HUES6 (cell line): ENCODE results near the gene WDFY4.
"Not testable (repeated sequence)": the region's sequence is repeated elsewhere in the genome, so short reads cannot be mapped to it uniquely, and the experiment has no call there.

ENCODE experiments used
- H3K27ac ChIP-seq: 2 replicates; pipeline ENCODE4 v1.7.0; 2013; ENCODE audit warnings: low read depth, mild to moderate bottlenecking, low read length, inconsistent platforms
- H3K27me3 ChIP-seq: 2 replicates; pipeline ENCODE4 v1.6.1; 2013; ENCODE audit warnings: low read length; ENCODE audit not compliant: control insufficient read depth, insufficient read depth
- H3K36me3 ChIP-seq: 2 replicates; pipeline ENCODE4 v1.6.1; 2013; ENCODE audit warnings: low read length; ENCODE audit not compliant: control insufficient read depth, insufficient read depth
- H3K4me1 ChIP-seq: 2 replicates; pipeline ENCODE4 v1.6.1; 2013; ENCODE audit warnings: low read length; ENCODE audit not compliant: control insufficient read depth, insufficient read depth
- H3K4me3 ChIP-seq: 2 replicates; pipeline ENCODE4 v1.5.1; 2013; ENCODE audit warnings: low read depth, low read length
- H3K9ac ChIP-seq: one replicate; pipeline ENCODE4 v1.6.1; 2013; ENCODE audit warnings: mild to moderate bottlenecking, low read length
- H3K9me3 ChIP-seq: 2 replicates; pipeline ENCODE4 v1.6.1; 2013; ENCODE audit warnings: low read depth, low read length; ENCODE audit not compliant: control insufficient read depth, insufficient read depth

Gene WDFY4

GRCh38 chr10:48684792-48685623 lies at the start of gene WDFY4:
Gene WDFY4 (plus strand): TSS chr10:48684873. CDS start chr10:48709733, 24,860 bp downstream.
- Histone ChIP-seq H3K27ac (no peak within 1 kb of the TSS), H3K4me3 (no peak within 1 kb of the TSS)

GRCh38 chr10:48634984-48635557 lies 49.6 kb upstream of the WDFY4 start:
- no peak overlapping the region for H3K9ac ChIP-seq
- H3K9me3 ChIP-seq: no peaks in the 10 kb centered on the region
- no peaks in the 10 kb centered on the region for H3K36me3 ChIP-seq
- H3K4me1 ChIP-seq: no peaks in the 10 kb centered on the region
- H3K27me3 ChIP-seq: no peaks in the 10 kb centered on the region; the same call in 1 of the 2 replicates
- H3K4me3 ChIP-seq: no peak overlapping the region
- no peak overlapping the region for H3K27ac ChIP-seq

More at GRCh38 chr10:48684792-48685623, at the start of gene WDFY4:
- Histone ChIP-seq H3K4me1 (no peaks in the 10 kb centered on the region), H3K27me3 (no peaks in the 10 kb centered on the region), H3K36me3 (no peaks in the 10 kb centered on the region), H3K9ac (no peak within 1 kb of the TSS), H3K9me3 (peaks cover 1% of the 10 kb centered on the region; the same call in 1 of the 2 replicates)

GRCh38 chr10:48636231-48636630 lies 48.4 kb upstream of the WDFY4 start:
- no peaks in the 10 kb centered on the region; the same call in 1 of the 2 replicates for H3K27me3 ChIP-seq
- no peaks in the 10 kb centered on the region for H3K4me1 ChIP-seq
- no peak overlapping the region for H3K27ac ChIP-seq
- H3K4me3 ChIP-seq: no peak overlapping the region
- peaks cover 3% of the 10 kb centered on the region; the same call in 1 of the 2 replicates for H3K9me3 ChIP-seq
- H3K9ac ChIP-seq: no peak overlapping the region
- H3K36me3 ChIP-seq: no peaks in the 10 kb centered on the region

GRCh38 chr10:48636901-48637300 lies 47.8 kb upstream of the WDFY4 start:
- Histone ChIP-seq H3K36me3 (no peaks in the 10 kb centered on the region), H3K9ac (no peak overlapping the region), H3K4me1 (no peaks in the 10 kb centered on the region), H3K27me3 (no peaks in the 10 kb centered on the region; the same call in 1 of the 2 replicates), H3K4me3 (no peak overlapping the region), H3K27ac (no peak overlapping the region), H3K9me3 (peaks cover 3% of the 10 kb centered on the region; the same call in 1 of the 2 replicates)

GRCh38 chr10:48638158-48638557 lies 46.5 kb upstream of the WDFY4 start:
- H3K27ac ChIP-seq: no peak overlapping the region
- H3K36me3 ChIP-seq: no peaks in the 10 kb centered on the region
- H3K4me3 ChIP-seq: no peak overlapping the region
- no peaks in the 10 kb centered on the region; the same call in 1 of the 2 replicates for H3K27me3 ChIP-seq
- no peaks in the 10 kb centered on the region for H3K4me1 ChIP-seq
- peaks cover 3% of the 10 kb centered on the region; the same call in 1 of the 2 replicates for H3K9me3 ChIP-seq
- H3K9ac ChIP-seq: no peak overlapping the region

- H3K36me3 ChIP-seq: no peaks in the 10 kb centered on the region
- no peaks in the 10 kb centered on the region for H3K4me1 ChIP-seq
- H3K27me3 ChIP-seq: no peaks in the 10 kb centered on the region; the same call in 1 of the 2 replicates
- H3K27ac ChIP-seq: no peak overlapping the region
- no peak overlapping the region for H3K9ac ChIP-seq
- H3K4me3 ChIP-seq: no peak overlapping the region
- H3K9me3 ChIP-seq: peaks cover 3% of the 10 kb centered on the region; the same call in 1 of the 2 replicates
Measured at GRCh38 chr10:48638739-48639527, 45.7 kb upstream of the WDFY4 start.

- Histone ChIP-seq H3K4me3 (no peak overlapping the region), H3K9ac (no peak overlapping the region), H3K27me3 (no peaks in the 10 kb centered on the region; the same call in 1 of the 2 replicates), H3K4me1 (no peaks in the 10 kb centered on the region), H3K27ac (no peak overlapping the region), H3K36me3 (no peaks in the 10 kb centered on the region), H3K9me3 (peaks cover 3% of the 10 kb centered on the region; the same call in 1 of the 2 replicates)
Measured at GRCh38 chr10:48639632-48640031, 45.0 kb upstream of the WDFY4 start.

GRCh38 chr10:48640326-48640725 lies 44.3 kb upstream of the WDFY4 start:
- Histone ChIP-seq H3K36me3 (no peaks in the 10 kb centered on the region), H3K27ac (no peak overlapping the region), H3K4me1 (no peaks in the 10 kb centered on the region), H3K9me3 (peaks cover 3% of the 10 kb centered on the region; the same call in 1 of the 2 replicates), H3K9ac (no peak overlapping the region), H3K4me3 (no peak overlapping the region), H3K27me3 (no peaks in the 10 kb centered on the region; the same call in 1 of the 2 replicates)

- H3K4me3 ChIP-seq, H3K9me3 ChIP-seq, H3K27me3 ChIP-seq, H3K4me1 ChIP-seq, H3K36me3 ChIP-seq, H3K9ac ChIP-seq, H3K27ac ChIP-seq: not testable (repeated sequence)
Measured at GRCh38 chr10:48641099-48641690, 43.5 kb upstream of the WDFY4 start.

GRCh38 chr10:48645600-48645999 lies 39.1 kb upstream of the WDFY4 start:
- H3K9me3 ChIP-seq: peaks cover 2% of the 10 kb centered on the region; the same call in 1 of the 2 replicates
- no peaks in the 10 kb centered on the region; the same call in 1 of the 2 replicates for H3K27me3 ChIP-seq
- no peak overlapping the region for H3K9ac ChIP-seq
- H3K27ac ChIP-seq: no peak overlapping the region
- H3K4me1 ChIP-seq: no peaks in the 10 kb centered on the region
- H3K36me3 ChIP-seq: no peaks in the 10 kb centered on the region
- H3K4me3 ChIP-seq: no peak overlapping the region
